NOMO-1 (cell line): ENCODE measurements around the gene DHRSX.
"Not testable (repeated sequence)": the region's sequence is repeated elsewhere in the genome, so short reads cannot be mapped to it uniquely, and the experiment has no call there.

Experiments used
- DNase-seq, 2 experiments: peaks; one replicate each; lab custom pipeline; 2025; ENCODE audit not compliant: unreplicated experiment in 2 of 2; lab: John Stamatoyannopoulos, UW

Gene DHRSX

GRCh38 chrX:2434270-2435163 lies 66.3 kb downstream of the DHRSX start:
- no peak for DNase-seq

GRCh38 chrX:2432298-2432863 lies 68.4 kb downstream of the DHRSX start:
- no peak for DNase-seq

- DNase-seq = no peak
Observed at GRCh38 chrX:2430265-2430825, 70.4 kb downstream of the DHRSX start.

GRCh38 chrX:2427737-2428136 lies 73.0 kb downstream of the DHRSX start:
- DNase-seq = no peak

- DNase-seq = no peak
Observed at GRCh38 chrX:2427147-2427546, 73.6 kb downstream of the DHRSX start.

GRCh38 chrX:2426289-2426882 lies 74.4 kb downstream of the DHRSX start:
- DNase-seq = no peak

GRCh38 chrX:2425286-2426071 lies 75.3 kb downstream of the DHRSX start:
- no peak for DNase-seq

- DNase-seq = no peak
Observed at GRCh38 chrX:2424317-2424716, 76.5 kb downstream of the DHRSX start.

- DNase-seq = no peak
Observed at GRCh38 chrX:2423899-2424298, 76.9 kb downstream of the DHRSX start.

GRCh38 chrX:2423282-2423681 lies 77.5 kb downstream of the DHRSX start:
- no peak for DNase-seq

- DNase-seq = not testable (repeated sequence)
Observed at GRCh38 chrX:2419418-2419817, 81.4 kb downstream of the DHRSX start.

- no peak for DNase-seq
Observed at GRCh38 chrX:2418000-2418399, 82.8 kb downstream of the DHRSX start.

GRCh38 chrX:2416851-2417604 lies 83.7 kb downstream of the DHRSX start:
- no peak for DNase-seq

GRCh38 chrX:2414384-2414783 lies 86.4 kb downstream of the DHRSX start:
- no peak for DNase-seq

- no peak for DNase-seq
Observed at GRCh38 chrX:2413969-2414368, 86.8 kb downstream of the DHRSX start.

- no peak for DNase-seq
Observed at GRCh38 chrX:2412131-2412530, 88.6 kb downstream of the DHRSX start.

GRCh38 chrX:2410279-2411020 lies 90.3 kb downstream of the DHRSX start:
- no peak for DNase-seq

- no peak for DNase-seq
Observed at GRCh38 chrX:2409796-2410195, 91.0 kb downstream of the DHRSX start.

- DNase-seq = no peak
Observed at GRCh38 chrX:2408856-2409255, 91.9 kb downstream of the DHRSX start.
